Globus pallidus (tissue), 1 donor: ENCODE measurements around the gene SIX6.
"Not testable (repeated sequence)": the region's sequence is repeated elsewhere in the genome, so short reads cannot be mapped to it uniquely, and the experiment has no call there.

Experiments used
- DNase-seq: peaks from one replicate; pipeline ENCODE4 v3.0.0-alpha.2; 2015; ENCODE audit warnings: low spot score

The SIX6 gene

DNA sequence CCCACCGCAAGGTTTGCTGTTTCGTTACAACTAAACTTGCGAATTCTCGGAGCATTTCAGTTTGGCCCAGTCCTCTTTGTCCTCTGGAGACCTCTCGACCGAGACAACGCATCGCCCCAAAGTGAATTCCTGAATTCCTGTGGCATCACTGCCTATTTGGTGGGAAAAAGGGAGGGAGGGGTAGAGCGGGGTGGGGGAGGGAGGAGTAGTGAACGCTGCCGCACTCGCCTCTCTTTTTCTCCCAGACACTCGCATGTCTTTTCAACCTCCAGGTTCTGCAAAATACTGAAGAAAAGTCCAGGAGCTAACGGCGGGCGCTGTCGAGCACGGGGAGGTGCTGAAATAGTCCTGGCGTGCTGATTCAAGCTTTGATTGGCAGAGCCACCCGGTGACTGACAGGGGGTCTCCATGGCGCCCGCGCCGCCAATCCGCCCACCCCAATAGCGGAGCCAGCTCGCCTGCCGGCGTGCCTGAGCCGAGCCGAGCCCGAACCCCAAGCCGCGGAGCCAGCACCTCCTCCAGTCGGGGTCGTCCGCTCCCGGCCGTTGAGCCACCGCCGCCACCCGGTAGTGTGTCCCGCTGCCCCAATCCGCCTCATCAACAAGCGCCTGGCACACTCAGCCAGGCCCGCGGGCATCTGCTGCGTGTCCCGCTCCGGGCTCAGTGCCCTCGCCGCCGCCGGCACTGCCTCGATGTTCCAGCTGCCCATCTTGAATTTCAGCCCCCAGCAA, at the start of gene SIX6:
Gene SIX6 (plus strand): TSS at position 440 of the 731 bp plus-strand sequence. CDS start 253 bp downstream, at position 693.
- DNase-seq, result no peak

GRCh38 chr14:60480248-60480647, 28.7 kb upstream of the SIX6 start:
- DNase-seq, result not testable (repeated sequence)

GRCh38 chr14:60482743-60483142, 26.2 kb upstream of the SIX6 start:
- no peak for DNase-seq

GRCh38 chr14:60485057-60485597, 23.8 kb upstream of the SIX6 start:
- DNase-seq, result no peak

- no peak for DNase-seq
These were observed 23.2 kb upstream of the SIX6 start, which contains the start of gene C14orf39 for GRCh38 chr14:60485598-60486251. TSS of gene C14orf39 (minus strand) at chr14:60486063. CDS start at chr14:60485078, 985 bp downstream.

DNA sequence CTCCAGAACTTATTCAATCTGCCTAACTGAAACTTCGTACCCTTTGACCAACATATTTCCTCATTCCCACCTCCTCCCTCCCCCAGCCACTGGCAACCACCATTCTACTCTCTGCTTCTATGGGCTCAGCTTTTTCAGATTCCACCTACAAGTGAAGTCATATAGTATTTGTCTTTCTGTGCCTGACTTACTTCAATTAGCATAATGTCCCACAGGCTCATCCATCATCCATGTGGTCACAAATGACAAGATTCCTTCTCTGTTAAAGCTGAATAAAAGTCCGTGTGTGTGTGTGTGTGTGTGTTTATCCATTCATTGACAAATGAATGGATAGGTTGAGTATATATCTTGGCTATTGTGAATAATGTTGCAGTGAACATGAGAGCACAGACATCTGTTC, 21.7 kb upstream of the SIX6 start:
- DNase-seq, result no peak

DNA sequence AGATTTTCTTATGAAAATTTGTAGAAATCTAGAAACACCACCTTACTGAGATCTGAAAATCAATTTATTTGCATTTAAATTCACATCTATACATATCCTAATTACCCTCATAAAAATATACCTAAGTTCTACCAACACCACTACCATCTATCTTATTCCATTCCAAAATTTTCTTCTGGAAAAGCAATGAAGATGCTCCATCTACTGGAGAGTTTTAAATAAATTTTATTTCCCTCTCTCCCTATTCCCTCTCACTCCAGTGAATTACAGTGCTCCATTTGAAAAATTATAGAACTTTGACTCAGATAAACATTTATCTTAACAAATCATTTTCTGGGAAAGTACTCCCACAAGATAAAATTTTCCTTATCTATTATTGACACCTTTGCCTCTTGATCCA, 20.8 kb upstream of the SIX6 start:
- no peak for DNase-seq

- no peak for DNase-seq
These were observed 18.7 kb upstream of the SIX6 start for GRCh38 chr14:60490270-60490669.

- no peak for DNase-seq
These were observed 13.0 kb upstream of the SIX6 start for GRCh38 chr14:60495946-60496345.

- no peak for DNase-seq
These were observed 6.4 kb upstream of the SIX6 start for GRCh38 chr14:60502541-60502940.

DNA sequence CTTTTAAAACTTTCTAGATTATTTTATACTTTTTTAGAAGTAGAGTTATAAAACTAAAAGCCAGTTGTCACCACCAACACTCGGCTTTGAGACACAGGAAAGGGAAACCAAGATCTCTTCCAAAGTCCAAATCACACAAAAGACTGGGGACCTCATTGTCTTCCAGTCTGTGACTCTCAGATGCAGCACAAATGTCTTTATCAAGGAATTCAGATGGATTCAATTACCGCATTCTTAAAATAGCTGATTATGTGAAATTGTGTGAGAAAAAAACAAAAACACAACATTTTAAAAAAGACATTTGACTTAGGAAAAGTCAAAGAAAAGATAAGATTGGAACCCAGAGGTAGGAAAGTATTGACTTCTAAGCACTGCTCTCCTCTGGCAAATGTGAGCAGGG, 3.5 kb upstream of the SIX6 start:
- DNase-seq, result no peak

DNA sequence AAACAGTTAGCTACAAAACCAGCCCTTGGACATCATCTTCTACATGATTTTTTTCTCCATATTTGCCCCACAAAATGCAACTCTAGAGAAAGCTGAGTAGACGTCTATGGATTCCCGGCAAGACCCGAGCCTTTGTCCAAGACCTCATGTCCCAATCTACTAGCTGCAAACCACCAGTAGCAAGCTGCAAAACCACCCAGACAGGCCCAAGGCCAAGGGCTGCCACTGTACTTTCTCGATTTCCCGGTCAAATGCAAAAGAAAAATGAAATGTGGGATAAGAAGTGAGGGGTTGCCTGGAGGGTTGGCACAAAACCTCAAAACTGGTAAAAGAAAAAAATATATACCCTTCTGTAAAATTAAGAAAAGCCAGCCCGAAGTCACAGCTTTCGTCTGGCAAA, 2.9 kb upstream of the SIX6 start:
- no peak for DNase-seq

DNA sequence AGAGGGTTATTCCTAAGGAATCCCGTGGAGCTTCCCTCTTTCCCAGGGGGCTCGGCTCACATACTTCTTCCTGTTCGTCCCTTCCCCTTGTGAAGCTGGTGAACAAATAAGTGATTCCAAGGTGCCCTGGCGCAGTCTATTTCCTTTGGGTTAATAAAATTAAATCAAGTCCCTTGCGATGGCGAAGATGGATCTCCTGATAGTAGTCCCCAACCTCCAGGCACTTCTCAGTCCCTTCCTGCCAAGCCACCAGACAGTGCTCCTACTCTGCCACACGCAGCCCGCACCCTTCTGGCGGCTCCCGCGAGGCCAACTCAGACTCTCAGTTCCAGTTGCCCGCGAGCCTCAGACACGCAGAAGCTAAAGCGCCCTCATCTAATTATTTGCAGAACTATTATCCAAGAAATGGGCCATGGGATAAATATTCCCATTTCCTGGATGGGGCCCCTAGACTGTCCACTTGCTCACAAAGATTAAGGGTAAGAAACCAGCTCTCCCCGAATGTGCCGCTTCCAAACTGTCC, 2.4 kb upstream of the SIX6 start:
- DNase-seq, result no peak

DNA sequence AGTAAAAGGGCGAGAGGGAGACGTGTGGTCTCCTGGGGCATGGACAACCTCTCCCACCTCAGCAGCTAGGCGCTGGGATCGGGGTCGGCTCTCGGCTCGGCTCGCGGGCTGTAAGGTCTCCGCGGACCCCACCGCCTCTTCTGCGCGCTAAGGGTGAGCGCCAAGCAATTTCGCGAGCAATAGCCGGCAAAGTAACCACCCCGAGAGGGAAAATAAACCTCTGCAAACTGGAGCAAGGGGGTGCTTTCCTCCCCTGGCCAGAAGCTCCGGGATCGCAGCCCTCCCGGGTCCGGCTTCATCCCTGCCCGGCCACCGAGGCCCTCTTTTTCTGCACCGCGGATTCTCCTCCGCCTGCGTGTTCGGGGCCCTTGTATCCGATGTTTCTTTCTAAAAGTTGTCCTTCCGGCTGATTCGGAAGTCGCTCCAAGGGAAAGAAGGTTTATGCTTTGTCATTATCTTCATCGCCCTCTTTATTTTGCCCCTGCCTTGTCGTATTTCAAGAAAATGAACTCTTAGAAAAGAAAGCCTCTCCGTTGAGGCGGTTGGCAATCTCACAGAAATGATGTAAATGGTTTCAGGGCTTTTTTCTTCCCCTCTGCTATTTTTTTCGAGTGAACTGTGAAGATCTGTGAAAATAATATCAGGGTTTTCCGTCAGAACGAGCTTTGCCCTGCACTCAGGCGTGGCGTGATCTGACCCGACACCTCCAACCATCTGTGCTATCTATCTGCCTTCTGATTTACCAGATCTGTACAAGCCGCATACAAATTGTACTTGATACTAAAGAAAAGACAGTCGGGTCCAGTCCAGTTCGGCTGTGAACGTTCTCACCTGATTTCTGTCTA, 1.7 kb upstream of the SIX6 start:
- DNase-seq, result no peak

- DNase-seq, result no peak
These were observed 611 bp upstream of the SIX6 start for GRCh38 chr14:60508363-60508706.

DNA sequence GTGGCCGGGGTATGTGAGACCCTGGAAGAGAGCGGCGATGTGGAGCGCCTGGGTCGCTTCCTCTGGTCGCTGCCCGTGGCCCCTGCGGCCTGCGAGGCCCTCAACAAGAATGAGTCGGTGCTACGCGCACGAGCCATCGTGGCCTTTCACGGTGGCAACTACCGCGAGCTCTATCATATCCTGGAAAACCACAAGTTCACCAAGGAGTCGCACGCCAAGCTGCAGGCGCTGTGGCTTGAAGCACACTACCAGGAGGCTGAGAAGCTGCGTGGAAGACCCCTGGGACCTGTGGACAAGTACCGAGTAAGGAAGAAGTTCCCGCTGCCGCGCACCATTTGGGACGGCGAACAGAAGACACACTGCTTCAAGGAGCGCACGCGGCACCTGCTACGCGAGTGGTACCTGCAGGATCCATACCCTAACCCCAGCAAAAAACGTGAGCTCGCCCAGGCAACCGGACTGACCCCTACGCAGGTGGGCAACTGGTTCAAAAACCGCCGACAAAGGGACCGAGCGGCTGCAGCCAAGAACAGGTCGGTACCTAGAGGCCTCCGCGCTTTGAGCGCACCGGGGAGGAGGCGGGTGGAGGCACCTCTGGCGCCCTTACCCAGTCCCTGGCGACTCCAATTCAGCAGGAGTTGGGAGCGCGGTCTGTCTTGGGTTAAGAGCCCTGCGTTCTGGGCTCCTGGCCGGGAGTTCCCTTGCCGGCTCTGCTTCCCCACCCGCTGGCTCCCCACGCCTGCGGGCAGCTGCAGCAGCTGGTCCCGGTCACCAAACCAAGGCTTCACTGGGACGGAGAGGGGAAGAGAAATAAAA, 700 bp downstream of the SIX6 start:
- DNase-seq, result no peak

GRCh38 chr14:60510254-60510950, 1.5 kb downstream of the SIX6 start:
- DNase-seq, result no peak

- no peak for DNase-seq
These were observed 2.1 kb downstream of the SIX6 start for GRCh38 chr14:60510951-60511599.

GRCh38 chr14:60512126-60512525, 3.2 kb downstream of the SIX6 start:
- no peak for DNase-seq

- DNase-seq, result no peak
These were observed 4.1 kb downstream of the SIX6 start for GRCh38 chr14:60512973-60513571.
